Urinary bladder (tissue), 4 donors: Measurements from ENCODE around the gene CACYBP. TPM values are rescaled to one million over a fixed set of nuclear protein-coding genes. Genes with fewer than 3 reads are reported as not detected.
"Not testable (repeated sequence)": the region's sequence is repeated elsewhere in the genome, so short reads cannot be mapped to it uniquely, and the experiment has no call there.

ENCODE experiments used
- DNase-seq: peaks from one replicate; pipeline ENCODE4 v3.0.0-alpha.2; 2015; ENCODE audit errors: extremely low spot score
- H3K27ac ChIP-seq: one replicate; pipeline ENCODE4 v1.5.1; 2013; ENCODE audit warnings: low read depth, mild to moderate bottlenecking, moderate library complexity
- H3K36me3 ChIP-seq: one replicate; pipeline ENCODE4 v1.6.1; 2013; ENCODE audit warnings: mild to moderate bottlenecking, moderate library complexity; ENCODE audit not compliant: insufficient read depth
- H3K4me1 ChIP-seq: one replicate; pipeline ENCODE4 v1.6.1; 2013; ENCODE audit warnings: mild to moderate bottlenecking, moderate library complexity; ENCODE audit not compliant: insufficient read depth
- H3K4me3 ChIP-seq: one replicate; pipeline ENCODE4 v1.5.1; 2013; ENCODE audit warnings: low read depth, low read length
- WGBS: extraction: QIAGEN DNeasy Blood & Tissue Kit; methylation state at CpG from one replicate; pipeline ENCODE4 v1.1.7; 2013; 5-methylcytosine and 5-hydroxymethylcytosine counted together
- polyA plus RNA-seq: library from polyadenylated mRNA; stranded (reverse); fragments of 200-250 nt; gene quantifications from one replicate; pipeline ENCODE4 v1.2.3, GENCODE V29; 2013
- small RNA-seq: library from RNA; depleted of rRNA; stranded (forward); fragments of <200 nt; gene quantifications from one replicate; pipeline ENCODE3, GENCODE V24; 2014
- total RNA-seq: library from RNA; depleted of rRNA; stranded (reverse); fragments of >200 nt; gene quantifications from one replicate; pipeline ENCODE4 v1.2.3, GENCODE V29; 2014
- donor health status: healthy with polysubstance abuse.
- donor health status: healthy.

Gene CACYBP
- total and polyA plus RNA-seq, 2 donors, result 89.2 to 149 TPM

- no peaks in the 10 kb centered on the region for H3K36me3 ChIP-seq
- H3K4me3 ChIP-seq, result no peak overlapping the region
- H3K27ac ChIP-seq, result no peak overlapping the region
- no peak for DNase-seq
- H3K4me1 ChIP-seq, result no peaks in the 10 kb centered on the region
- WGBS, result 81% methylated on average over 3 of the region's 3 CpGs
Measured at GRCh38 chr1:175042650-175043049, 42.9 kb downstream of the CACYBP start.

DNA sequence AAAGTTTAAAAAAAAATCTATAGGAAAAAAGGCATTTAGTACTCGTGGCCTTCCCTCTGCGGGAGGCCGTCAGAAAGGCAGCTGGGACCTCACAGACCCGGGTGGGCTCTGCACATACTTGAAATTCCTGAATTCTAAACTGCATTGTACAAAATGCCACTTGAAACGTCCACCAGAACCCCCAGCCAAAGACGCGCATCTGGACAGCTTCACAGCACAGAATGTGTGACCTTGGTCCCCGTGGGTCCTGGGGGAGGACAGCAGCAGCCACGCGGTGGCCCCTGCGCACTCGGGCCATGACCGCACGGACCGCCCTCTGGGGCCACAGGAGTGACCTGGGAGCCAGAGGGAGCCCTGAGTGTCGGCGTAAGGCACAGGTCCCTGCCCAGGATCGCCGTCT, 44.1 kb downstream of the CACYBP start:
- Histone ChIP-seq H3K4me1 (no peaks in the 10 kb centered on the region), H3K4me3 (no peak overlapping the region), H3K27ac (no peak overlapping the region), H3K36me3 (no peaks in the 10 kb centered on the region)
- WGBS, result 53% methylated on average over 19 of the region's 19 CpGs
- no peak for DNase-seq

- not testable (repeated sequence) for H3K4me1 ChIP-seq, DNase-seq, H3K36me3 ChIP-seq, H3K4me3 ChIP-seq, H3K27ac ChIP-seq
- WGBS, result 92% methylated on average over 18 of the region's 18 CpGs
Measured at GRCh38 chr1:175044591-175044990, 44.8 kb downstream of the CACYBP start.

DNA sequence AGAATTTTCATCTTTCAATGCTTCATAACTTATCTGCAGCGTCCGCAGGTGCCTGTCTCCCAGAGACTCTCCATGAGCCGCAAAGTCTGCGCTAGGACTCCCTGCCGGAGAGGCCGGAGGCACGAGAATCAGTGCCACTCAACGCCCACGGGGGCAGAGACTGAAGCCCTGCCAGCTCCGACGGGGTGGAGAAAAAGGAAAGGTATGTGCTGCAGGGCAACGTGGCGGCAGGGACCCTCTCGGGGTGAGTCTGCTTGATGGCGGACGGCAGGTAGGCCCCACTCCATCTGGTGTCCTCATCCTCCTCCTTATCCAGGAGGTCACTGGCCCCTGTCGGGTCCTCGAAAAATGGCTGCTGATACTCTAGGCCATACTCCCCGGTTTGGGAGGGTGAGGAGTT, 45.4 kb downstream of the CACYBP start:
- Histone ChIP-seq H3K4me1 (no peaks in the 10 kb centered on the region), H3K27ac (no peak overlapping the region), H3K36me3 (no peaks in the 10 kb centered on the region), H3K4me3 (no peak overlapping the region)
- no peak for DNase-seq
- 97% methylated on average over 19 of the region's 19 CpGs for WGBS

DNA sequence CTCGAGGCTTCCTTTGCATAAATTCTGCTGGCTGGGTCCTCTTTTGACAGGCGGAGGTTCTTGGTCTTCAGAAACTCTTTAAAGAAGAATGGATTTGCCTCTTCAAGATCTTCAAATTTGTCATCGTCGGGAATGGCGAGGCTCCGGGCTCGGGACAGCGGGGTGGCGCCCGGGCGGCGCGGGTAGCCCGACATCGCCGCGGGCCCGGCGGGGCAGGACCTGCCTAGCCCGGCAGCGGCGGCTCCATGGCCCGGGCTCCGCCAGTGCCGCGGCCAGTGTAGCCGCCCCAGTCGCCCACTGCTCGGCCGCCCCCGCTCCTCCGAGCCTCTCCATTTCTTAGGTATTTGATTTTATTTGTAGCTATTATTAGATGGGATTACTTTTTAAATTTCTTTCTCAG, 45.8 kb downstream of the CACYBP start:
- Histone ChIP-seq H3K36me3 (no peaks in the 10 kb centered on the region), H3K4me1 (no peaks in the 10 kb centered on the region), H3K4me3 (no peak overlapping the region), H3K27ac (no peak overlapping the region)
- DNase-seq, result no peak
- WGBS, result 97% methylated on average over 32 of the region's 32 CpGs

- Histone ChIP-seq H3K27ac (no peak overlapping the region), H3K36me3 (no peaks in the 10 kb centered on the region), H3K4me1 (no peaks in the 10 kb centered on the region), H3K4me3 (no peak overlapping the region)
- no peak for DNase-seq
- 84% methylated on average over 2 of the region's 2 CpGs for WGBS
Measured at GRCh38 chr1:175050992-175051391, 51.2 kb downstream of the CACYBP start.

DNA sequence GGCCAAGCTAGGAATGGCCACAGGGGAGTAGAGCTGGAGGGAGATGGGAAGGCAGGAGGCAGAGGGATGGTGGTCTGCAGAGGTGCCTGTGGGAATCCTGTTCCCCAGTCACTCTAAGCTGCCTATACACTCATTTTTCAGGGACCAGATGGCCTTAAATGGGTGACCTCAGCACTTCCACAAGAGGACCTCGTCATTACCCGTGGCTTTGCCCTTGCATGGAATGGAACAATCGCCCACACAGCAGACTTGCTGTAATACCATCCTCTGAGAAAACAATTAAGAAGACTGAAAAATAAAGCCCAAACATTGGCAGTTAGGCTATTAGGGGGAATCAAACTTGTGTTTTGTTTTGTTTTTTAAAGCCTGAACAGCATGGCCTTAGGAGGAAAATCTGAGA, 55.0 kb downstream of the CACYBP start:
- no peak for DNase-seq
- no peaks in the 10 kb centered on the region for H3K4me1 ChIP-seq
- WGBS, result 80% methylated on average over 3 of the region's 3 CpGs
- H3K36me3 ChIP-seq, result no peaks in the 10 kb centered on the region
- H3K4me3 ChIP-seq, result no peak overlapping the region
- H3K27ac ChIP-seq, result no peak overlapping the region

Small RNA genes lying within 50 kb of the gene (small RNA-seq; reads per million reads assigned to genes)
- gene RF00019, result not detected
- gene RNU6-307P, result not detected

Other genes starting within 250 kb of the CACYBP start
- 57.4 TPM for gene MRPS14, start 23.5 kb downstream of the CACYBP start, total RNA-seq
- gene MRPS14, start 23.5 kb downstream of the CACYBP start, polyA plus RNA-seq, result 32.9 TPM
- 2.2 TPM for gene TNN, start 67.9 kb downstream of the CACYBP start, total RNA-seq
- 0.03 TPM for gene TNN, start 67.9 kb downstream of the CACYBP start, polyA plus RNA-seq
- 9.3 TPM for gene KIAA0040, start 192.8 kb downstream of the CACYBP start, total RNA-seq
- 22.0 TPM for gene KIAA0040, start 192.8 kb downstream of the CACYBP start, polyA plus RNA-seq